Esophagus mucosa (tissue), 1 donor: ENCODE results near the gene ETNK1. TPM values are rescaled to one million over a fixed set of nuclear protein-coding genes. Genes with fewer than 3 reads are reported as not detected.

Experiments used
- ATAC-seq: fragments of 200-7000 bp; cut with Tn5 transposase; one replicate; pipeline ENCODE4 v1.9.1; 2020
- total RNA-seq: library from RNA; stranded (reverse); gene quantifications from one replicate; pipeline ENCODE4 v1.2.4, GENCODE V29; 2023
- donor health status: DM: yes; HTN: yes; CAD: no.

Gene ETNK1
- total RNA-seq, 1 donor from 2014 or later: 26.9 TPM

- ATAC-seq: no peak
These were observed 10.8 kb downstream of the ETNK1 start for GRCh38 chr12:22635812-22636211.

DNA sequence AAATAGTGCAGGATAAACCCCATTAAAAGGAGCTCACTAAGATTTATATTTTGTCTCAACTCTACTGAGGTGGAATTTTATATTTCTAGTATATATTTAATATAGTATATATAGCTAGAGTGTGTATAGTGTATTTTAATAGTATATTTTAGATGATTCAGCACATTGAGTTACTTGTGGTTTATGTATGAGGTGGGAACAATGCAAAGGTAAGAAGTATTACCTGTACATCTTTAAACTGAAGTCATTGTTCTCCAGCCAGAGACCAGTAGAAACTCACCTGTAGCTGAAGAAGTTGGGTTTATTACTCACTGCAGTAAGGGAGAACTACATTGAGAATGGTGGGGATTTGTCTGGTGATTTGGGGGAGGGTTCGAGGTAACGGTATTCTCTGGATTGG lies 15.9 kb downstream of the ETNK1 start:
- ATAC-seq: no peak

DNA sequence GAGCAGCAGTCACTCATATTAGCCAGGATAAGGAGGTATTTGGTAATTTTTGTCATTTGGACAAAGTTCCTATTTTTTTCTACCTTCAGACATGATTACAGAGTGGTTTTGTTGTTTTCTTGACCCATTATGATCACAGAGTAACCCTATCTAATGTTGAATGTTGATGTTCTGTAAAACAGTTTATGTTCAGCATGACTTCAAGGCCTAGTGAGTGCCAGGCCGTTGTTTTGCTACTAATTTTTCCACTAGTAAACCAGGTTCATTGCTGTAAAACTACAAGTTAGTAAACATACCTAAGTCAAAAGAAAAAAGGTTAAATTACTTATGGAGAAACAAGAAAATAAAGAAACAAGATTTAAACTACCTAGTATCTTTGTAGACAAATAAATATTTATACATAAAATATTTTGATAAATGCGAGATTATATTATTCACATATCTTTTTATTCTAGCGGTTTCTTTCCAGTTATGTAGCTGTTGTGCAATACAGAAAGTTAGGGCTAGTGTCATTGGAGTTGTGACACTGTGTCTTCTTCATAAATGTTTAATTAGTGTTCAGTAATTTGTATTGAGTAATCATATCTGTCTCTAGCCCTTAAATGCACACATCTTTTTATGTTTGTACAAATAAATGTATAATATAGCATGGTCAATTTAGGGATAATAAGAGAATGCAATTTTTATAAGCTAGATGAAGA lies 16.5 kb downstream of the ETNK1 start:
- ATAC-seq: no peak

- no peak for ATAC-seq
These were observed 23.7 kb downstream of the ETNK1 start for GRCh38 chr12:22648668-22649067.

DNA sequence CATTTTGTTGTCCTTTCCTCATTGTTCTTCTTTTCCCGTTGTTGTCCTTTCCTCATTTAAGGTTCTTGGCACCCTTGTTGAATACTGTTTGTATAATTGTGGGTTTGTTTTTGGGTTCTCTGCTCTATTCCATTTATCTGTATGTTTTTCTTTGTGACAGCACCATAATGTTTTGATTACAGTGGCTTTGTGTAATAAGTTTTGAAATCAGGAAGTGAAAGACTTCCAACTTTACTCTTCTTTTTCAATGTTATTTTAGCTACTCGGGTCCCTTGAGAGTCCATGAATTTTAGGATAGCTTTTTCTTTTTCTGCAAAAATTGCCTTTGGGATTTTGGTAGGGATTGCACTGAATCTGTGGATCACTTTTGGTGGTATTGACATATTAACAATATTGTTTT lies 28.1 kb downstream of the ETNK1 start:
- no peak for ATAC-seq

GRCh38 chr12:22653791-22654190 lies 28.8 kb downstream of the ETNK1 start:
- ATAC-seq: peak; percentile 31

GRCh38 chr12:22656376-22656775 lies 31.4 kb downstream of the ETNK1 start:
- peak; percentile 14 for ATAC-seq

DNA sequence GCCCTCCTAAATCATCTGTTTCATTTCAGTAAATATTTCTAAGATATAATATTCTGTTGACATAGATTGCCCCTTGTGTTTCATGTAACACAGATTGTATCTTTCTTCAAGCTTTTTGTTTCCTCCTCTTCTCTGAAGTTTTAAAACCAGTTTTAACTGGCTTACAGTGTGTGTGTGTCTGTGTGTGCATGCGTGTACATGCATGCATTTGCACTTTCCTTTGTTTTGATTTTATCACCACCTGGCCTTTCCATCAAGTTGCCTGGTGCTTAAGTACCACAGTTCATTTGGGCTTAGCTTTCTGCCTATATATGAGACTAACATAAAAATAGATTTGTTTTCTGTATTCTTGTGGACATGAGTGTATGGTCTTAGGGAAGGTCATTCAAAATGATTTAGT lies 31.9 kb downstream of the ETNK1 start:
- peak; percentile 65 for ATAC-seq

DNA sequence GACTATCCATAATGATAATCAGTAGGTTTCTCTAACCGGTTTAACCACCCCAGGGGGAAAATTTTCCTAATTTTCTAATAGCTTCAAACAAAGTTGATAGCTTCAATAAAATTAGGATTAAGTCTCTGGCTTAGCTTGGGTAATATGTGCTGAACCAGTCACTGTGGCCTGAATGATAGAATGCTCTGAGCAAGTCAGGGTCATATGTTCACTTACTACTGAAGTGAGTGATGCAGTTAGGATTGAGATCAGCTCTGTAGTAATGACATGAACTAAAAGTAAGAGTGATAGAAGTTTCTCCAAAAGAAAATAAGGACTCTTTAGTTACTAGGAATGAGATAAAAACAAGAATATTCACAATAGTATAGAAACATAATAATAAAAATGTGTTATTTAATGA lies 32.6 kb downstream of the ETNK1 start:
- no peak for ATAC-seq

- ATAC-seq: peak; percentile 90
These were observed 33.2 kb downstream of the ETNK1 start for GRCh38 chr12:22658214-22658613.

DNA sequence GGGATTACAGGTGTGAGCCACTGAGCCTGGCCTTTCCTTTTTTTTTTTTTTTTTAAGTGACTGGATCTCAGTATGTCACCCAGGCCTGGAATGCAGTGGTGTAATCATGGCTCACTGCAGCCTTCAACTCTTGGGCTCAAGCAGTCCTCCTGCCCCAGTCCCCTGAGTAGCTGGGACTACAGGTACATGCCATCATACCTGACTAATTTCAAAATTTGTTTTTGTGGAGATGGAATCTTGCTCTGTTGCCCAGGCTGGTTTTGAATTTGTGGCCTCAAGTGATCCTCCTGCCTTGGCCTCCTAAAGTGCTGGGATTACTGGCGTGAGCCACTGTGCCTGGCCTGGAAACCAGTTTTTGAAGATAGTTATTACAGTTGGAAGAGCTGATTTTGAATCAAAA lies 37.4 kb downstream of the ETNK1 start:
- no peak for ATAC-seq

- ATAC-seq: no peak
These were observed 40.5 kb downstream of the ETNK1 start for GRCh38 chr12:22665476-22665875.

DNA sequence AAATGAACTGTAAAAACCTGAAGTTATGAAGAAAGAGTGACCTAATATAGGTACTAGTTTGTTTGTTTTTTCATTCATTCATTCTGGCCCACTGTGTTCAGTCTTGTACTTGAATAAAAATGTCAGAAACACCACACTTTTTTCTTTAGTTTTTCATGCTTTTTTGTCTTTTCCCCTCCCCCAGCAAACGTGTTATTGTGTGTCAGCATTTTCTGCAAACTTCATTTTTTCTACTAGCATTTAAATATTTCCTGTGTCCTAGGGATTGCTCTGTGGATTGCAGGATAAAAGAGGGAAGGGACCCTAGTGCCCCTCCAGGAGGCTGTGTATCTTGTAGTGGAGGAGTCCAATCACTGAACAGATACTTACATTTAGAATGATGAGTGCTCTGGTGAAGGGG lies 42.2 kb downstream of the ETNK1 start:
- ATAC-seq: no peak

GRCh38 chr12:22668441-22668840 lies 43.5 kb downstream of the ETNK1 start:
- ATAC-seq: no peak

DNA sequence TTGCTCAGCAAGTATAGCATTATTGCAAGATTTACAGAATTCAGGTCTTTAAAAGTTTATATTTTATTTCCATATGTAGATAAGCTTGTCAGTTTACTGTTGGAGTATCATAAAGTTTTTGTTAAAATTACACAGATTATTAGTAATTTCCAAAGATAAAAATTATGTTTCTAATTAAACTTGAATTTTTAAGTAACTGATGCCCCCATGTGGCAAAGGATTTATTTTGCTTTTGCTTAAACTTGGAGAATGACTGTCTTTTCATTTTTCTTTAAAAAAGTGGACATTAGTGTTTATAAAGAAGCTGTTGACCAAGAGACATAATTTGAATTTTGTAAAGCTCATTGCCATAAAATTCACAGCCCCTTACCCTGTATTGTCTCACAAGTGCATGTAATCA lies 45.8 kb downstream of the ETNK1 start:
- ATAC-seq: no peak

GRCh38 chr12:22672951-22673350 lies 48.0 kb downstream of the ETNK1 start:
- ATAC-seq: no peak

DNA sequence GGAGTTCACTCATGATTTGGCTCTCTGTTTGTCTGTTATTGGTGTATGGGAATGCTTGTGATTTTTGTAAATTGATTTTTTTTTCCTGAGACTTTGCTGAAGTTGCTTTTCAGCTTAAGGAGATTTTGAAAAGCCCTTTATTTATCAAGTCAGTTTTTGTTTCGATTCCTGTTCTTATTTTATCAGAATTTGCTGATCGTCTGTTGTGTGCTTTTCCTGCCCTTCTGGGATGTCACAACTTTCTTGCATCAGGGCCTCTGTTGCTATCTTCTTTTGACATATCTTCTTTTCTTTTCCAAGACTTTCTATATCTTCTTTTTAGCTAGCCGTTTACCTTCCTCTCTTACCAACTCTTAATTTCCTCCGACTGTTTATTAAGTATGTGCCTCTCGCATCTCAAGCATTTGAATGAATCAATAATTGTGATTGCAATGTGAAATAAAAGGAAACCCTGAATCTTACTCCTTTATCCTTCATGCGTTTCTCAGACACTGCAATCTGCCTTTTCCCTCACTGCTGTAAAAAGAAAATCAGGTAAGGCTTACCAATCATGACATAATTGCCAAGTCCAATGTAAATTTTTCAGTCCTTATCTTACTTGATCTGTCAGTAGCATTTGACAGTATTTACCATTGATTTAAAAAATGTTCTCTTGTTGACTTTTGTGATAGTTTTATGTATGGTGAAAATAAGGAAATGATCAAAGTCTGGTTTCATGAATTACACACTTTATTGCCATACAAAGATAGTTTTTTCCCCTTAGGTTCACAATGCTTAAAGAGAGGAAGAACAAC lies 53.0 kb downstream of the ETNK1 start:
- no peak for ATAC-seq

- ATAC-seq: no peak
These were observed 57.7 kb downstream of the ETNK1 start for GRCh38 chr12:22682663-22683062.

- ATAC-seq: no peak
These were observed 58.2 kb downstream of the ETNK1 start for GRCh38 chr12:22683131-22683530.

DNA sequence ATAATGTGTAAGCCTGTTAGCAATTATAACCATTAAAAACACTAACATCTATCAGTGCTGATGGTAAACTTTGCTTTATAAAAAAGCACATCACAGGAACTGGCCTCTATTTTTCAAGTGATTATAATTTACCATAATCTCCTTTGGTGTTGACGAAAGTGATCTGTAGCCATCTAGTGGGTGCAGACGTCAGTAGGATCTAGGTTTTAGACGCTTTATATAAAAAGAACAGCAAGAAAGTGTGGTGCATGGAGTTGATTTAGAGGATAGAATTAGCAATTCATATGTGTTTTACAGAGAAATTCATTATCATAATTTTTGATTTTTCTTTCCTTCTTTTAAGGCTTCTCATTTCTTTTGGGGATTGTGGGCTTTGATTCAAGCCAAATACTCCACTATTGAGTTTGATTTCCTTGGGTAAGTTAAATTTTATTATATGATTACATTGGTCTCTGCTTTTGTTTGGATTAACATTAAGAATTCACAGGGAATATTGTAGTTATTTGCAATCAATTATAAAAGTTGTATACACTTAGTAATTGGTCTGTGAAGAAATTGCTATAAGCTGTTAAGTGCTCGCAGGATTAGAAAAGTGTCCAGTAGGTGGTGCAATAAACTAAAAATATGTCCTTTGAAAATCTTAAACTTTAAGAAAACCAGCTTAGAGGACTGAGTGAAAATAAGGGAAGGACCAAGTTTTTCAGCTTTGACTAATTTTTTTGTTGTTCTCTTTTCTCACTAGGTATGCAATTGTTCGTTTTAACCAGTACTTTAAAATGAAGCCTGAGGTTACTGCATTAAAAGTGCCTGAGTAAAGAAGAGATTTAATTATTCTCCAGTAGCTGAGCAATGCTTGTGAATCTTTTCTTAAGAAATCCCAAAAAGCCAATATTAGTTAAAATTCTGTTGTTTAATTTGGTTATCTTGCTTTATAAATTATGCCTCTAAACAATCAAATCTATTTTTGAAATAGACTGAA lies 59.5 kb downstream of the ETNK1 start:
- ATAC-seq: no peak

GRCh38 chr12:22686193-22686592 lies 61.2 kb downstream of the ETNK1 start:
- ATAC-seq: no peak

GRCh38 chr12:22687361-22688076 lies 62.5 kb downstream of the ETNK1 start:
- ATAC-seq: no peak
